Inferior parietal cortex (tissue), 1 donor: ENCODE measurements around the gene TMEM270.
"Not testable (repeated sequence)": the region's sequence is repeated elsewhere in the genome, so short reads cannot be mapped to it uniquely, and the experiment has no call there.

Source experiments
- DNase-seq: peaks from one replicate; pipeline ENCODE4 v3.0.0-alpha.2; 2016; ENCODE audit errors: extremely low spot score

The TMEM270 gene

GRCh38 chr7:73858807-73859206, 2.2 kb upstream of the TMEM270 start:
- DNase-seq = no peak

DNA sequence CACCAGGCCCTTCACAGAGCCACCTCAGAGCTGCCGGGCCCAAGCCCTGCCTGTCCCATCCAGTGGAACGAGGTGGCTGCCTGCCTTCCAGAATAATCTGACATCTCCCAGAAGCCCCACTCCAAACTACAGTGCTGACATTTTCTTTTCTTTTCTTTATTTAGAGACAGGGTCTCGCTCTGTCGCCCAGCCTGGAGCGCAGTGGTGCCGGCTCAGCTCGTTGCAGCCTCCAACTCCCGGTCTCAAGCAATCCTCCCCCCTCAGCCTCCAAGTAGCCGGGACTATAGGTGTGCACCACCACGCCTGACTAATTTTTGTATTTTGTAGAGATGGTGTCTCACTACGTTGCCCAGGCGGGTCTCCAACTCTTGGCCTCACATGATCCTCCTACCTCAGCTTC, 346 bp downstream of the TMEM270 start:
- no peak for DNase-seq

- no peak for DNase-seq
Measured at GRCh38 chr7:73864981-73865711, 4.2 kb downstream of the TMEM270 start.

- DNase-seq = peak; percentile 72
Measured at GRCh38 chr7:73865738-73866445, 4.9 kb downstream of the TMEM270 start.

DNA sequence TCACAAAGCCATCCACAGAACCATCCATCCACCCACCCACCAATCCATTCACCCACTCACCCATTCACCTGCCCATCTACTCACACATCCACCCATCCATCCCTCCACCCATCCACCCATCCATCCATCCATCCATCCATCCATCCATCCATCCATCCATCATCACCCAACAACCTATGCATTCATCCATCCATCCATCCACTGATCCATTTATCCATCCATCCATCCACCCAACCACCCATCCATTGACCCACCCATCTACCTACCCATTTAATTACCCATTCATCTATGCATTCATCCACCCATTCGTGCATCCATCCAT, 5.4 kb downstream of the TMEM270 start:
- DNase-seq = no peak

DNA sequence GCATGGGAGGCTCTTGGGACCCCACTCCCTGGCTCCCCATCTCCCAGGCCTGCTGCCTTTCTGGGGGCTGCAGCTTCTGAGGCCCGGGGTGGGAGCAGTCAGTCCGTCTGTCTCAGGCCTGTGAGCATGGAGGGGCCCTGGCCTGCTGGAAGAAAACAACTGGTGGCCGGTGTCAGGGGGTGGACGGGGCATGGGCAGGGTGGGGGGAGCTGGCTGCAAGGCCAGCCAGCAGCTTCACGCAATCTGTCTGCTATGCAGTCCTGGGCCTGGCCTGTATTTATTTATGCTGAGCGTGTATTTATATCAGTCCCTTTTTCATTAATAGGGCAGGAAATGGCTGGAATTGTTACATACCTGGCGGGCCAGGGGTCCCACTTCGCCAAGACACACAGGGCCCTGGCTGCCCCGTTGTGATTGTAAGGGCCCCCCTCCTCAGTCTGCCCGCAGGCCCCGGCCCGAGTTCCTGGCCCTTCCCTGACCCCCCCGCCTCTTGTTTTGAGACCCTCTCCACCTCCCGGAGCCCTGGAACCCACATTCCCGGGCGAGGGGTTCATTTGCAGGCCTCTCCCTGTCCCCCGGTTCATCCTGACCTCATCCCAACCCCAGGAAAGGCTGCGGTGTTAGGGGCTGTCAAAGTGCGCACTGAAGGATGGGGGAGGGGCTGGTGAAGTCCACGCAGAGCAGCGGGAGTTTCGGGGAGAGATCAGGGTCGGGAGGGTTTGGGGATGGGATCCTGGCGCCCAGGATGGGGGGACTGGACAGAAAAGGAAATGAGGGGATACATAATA, 8.2 kb downstream of the TMEM270 start:
- no peak for DNase-seq

GRCh38 chr7:73870041-73870492, 9.1 kb downstream of the TMEM270 start:
- DNase-seq = no peak

DNA sequence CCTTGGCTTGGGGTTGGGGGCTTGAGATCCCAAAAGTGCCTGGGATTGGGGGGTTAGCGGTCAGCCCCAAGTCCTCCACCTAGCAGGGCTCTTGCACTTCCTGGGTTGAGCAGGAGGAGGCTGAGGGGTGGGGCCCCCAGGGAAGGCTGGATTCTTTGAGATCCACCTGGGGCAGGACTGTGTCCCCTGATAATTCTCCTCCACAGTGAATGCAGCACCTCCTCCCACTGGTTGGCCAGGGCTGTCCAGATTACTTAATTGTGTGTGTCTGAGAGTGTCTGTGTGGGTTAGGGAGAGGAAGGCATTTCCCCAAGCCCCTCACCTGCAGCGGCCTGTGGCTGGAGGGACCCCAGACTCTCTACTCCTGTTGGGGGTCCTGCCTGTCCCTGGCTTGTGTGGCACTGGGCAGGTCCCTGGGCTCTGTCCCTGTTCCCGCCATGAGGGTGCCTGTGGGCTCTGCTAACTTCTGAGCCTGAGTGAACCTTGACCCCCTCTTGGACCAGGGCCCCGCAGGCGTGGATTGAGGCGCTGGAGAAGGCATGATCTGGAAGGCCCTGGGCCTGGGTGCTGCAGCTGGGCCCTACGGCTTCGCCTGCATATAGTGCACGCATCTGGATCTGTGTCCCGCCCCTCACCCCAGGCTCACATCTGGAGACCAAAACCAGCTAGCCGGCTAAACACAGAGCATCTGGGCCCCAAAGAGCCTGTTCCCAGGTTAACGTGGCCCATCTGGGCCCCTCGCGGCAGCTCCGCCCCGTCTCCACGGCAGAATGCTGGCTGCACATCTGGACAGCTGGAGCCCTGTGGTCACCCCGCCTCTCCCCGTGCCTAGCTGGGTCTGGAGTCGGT, 10.4 kb downstream of the TMEM270 start:
- no peak for DNase-seq

DNA sequence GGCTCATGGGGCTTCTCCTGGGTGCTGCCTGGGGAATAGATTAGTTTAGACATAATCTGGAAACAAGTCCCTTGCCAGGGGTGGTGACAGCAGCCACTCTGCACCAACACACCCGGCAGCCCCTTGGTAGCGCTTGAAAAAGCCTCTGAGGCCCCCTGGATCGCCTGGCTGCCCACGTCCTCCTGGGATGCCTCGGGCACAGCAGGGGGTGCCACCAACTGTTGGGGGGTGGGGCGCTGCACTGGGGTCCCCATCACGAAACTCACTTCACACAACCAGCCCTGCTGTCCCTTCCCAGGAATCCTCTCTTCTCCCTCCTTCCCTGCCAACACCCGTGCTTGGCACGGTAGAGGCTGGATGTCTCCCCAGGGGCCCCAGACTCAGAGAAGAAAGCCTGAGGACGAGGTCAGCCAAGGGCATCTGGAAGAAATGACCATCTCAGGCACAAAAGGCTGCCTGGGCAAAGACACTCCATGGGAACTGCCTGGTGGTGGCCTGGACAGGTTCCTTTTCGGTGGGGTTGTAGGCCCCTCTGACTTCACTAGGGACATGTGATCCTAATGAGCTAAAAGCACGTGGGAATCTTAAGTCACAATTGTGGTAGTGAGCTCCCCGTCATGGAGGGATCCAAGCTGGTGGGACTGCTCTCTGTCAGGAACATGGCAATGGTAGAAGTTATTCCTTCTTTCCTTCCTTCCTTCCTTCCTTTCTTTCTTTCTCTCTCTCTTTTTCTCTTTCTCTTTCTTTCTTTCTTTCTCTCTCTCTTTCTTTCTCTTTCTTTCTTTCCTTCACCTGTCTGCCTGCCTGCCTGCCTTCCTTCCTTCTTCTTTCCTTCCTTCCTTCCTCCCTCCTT, 11.3 kb downstream of the TMEM270 start:
- DNase-seq = no peak

DNA sequence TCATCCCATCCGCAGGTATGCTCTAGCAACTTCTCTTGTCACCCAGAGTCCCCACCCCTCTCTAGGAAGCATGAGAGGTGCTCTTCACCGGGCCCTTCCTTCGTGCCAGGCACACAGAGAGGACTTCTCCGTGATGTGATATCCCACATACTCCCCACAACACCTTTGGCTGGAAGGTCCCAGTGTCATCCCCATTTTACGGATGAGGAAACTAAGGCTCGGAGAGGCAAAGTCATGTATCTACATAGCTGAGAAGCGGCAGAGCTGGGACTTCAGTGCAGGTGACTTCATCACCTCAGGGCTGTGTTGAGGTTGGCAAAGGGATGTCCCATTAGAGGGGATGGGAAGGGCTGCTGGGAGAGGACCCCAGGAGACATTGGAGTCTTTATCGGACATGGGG, 15.4 kb downstream of the TMEM270 start:
- no peak for DNase-seq

DNA sequence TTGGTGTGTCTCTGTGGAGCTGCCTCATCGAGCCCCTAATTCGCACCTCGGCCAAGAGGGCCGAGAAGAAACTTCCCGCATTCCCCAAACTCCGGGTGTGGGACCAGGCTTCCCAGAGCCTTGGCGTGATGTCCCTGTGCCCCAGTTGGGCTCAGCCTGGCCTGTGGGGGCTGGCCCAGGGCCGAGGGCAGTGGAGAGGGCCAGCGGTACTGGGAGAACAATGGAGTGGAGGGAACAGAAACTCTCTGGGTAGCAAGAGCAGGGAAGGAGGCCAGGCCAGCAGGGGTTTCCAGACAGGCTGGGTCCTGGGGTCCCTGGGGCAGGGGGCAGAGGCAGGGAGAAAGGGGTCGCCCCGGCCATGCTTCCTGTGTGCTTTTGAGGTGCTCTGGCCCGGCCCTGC, 16.0 kb downstream of the TMEM270 start:
- no peak for DNase-seq

- no peak for DNase-seq
Measured at GRCh38 chr7:73879977-73880681, 19.2 kb downstream of the TMEM270 start.

DNA sequence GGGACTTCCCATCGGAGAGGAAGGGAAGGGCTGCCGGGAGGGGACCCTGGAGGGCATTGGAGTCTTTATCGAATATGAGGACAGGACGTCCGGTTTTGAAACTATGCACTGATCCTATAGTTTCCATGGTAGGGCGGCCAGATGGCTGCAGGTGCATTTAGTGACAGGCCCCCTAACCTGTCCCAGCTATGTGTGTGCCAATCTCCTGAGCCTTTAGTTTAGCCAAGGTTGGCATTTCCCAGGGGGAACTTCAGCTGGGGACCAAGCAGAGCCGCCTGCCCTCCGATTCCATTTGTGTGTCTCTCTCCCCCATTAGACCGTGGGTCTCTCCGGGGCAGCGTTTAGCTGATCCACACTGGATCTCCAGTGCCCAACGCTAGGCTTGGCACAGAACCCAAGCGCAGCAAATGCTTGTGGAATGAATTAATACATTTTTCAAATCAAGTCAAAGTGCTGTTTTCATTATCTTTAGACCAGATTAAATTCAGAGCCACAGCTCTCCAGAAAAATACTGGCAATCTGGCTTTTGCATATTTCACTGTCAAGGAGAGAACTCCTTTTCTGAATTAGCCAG, 19.9 kb downstream of the TMEM270 start:
- no peak for DNase-seq

GRCh38 chr7:73881352-73882046, 20.5 kb downstream of the TMEM270 start:
- DNase-seq = no peak

DNA sequence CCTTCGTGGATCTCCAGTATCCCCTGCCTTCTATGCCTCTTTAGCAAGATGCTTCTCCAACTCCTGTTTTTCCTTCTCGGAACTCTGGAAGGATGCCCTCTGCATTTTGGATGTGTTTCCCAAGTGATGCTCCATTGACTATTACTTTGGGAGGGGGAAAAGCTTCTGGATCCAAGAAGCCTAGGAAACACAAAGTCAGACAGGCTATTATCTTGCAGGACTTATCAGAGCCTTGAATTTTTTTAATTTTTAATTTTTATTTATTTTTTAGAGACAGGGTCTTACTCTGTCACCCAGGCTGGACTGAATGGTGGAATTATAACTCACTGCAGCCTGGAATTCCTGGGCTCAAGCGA, 21.1 kb downstream of the TMEM270 start:
- DNase-seq = no peak

- DNase-seq = not testable (repeated sequence)
Measured at GRCh38 chr7:73884867-73885422, 24.0 kb downstream of the TMEM270 start.

DNA sequence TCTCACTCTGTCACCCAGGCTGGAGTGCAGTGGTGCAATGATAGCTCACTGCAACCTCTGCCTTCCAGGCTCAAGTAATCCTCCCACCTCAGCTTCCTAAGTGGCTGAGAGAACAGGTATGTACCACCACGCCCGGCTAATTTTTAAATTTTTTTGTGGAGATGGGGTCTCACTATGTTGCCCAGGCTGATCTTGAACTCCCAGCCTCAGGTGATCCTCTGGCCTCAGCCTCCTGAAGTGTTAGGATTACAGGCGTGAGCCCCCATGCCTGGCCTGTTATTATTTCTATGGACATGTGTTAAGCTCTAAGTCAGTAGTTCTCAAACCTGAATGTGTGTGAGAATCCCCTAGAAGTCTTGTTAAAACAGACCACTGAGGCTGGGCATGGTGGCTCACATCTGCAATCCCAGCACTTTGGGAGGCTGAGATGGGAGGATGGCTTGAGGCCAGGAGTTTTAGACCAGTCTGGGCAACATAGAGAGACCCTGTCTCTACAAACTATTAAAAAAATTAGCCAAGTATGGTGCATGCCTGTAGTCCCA, 24.5 kb downstream of the TMEM270 start:
- no peak for DNase-seq

GRCh38 chr7:73885975-73886798, 25.2 kb downstream of the TMEM270 start:
- DNase-seq = peak; percentile 64
